Stomach (tissue), 9 donors: ENCODE results near the gene TENM3. TPM values are rescaled to one million over a fixed set of nuclear protein-coding genes. Genes with fewer than 3 reads are reported as not detected.

Source experiments
- DNase-seq, 2 donors: peaks; one replicate each; pipeline versions ENCODE4 v3.0.0 to v3.0.0-alpha.2; 2013 to 2019
- H3K27ac ChIP-seq, 5 donors: fragments of 200-600 bp in 4 of 5; sonication (generic) in 4 of 5; one replicate each; pipeline ENCODE4 v1.5.1; 2013 to 2019; ENCODE audit warnings: mild to moderate bottlenecking in 1 of 5, moderate library complexity in 1 of 5
- H3K27me3 ChIP-seq, 3 donors: fragments of 200-600 bp; sonication (generic); one replicate each; pipeline ENCODE4 v1.5.1; 2017 to 2019; ENCODE audit warnings: mixed run types in 1 of 3
- H3K36me3 ChIP-seq, 4 donors: fragments of 200-600 bp; sonication (generic); 1 replicate in 3 of 4; 2 replicates in 1 of 4; pipeline ENCODE4 v1.5.1; 2016 to 2019
- H3K4me1 ChIP-seq, 4 donors: fragments of 200-600 bp; sonication (generic); one replicate each; pipeline ENCODE4 v1.5.1; 2016 to 2019
- H3K4me3 ChIP-seq, 4 donors: fragments of 200-600 bp; sonication (generic) in 3 of 4; one replicate each; pipeline ENCODE4 v1.5.1; 2016 to 2019; ENCODE audit warnings: mild to moderate bottlenecking in 1 of 4
- H3K9me3 ChIP-seq, 4 donors: fragments of 200-600 bp; sonication (generic); one replicate each; pipeline ENCODE4 v1.5.1; 2016 to 2019
- EP300 ChIP-seq: sonication (generic); formaldehyde crosslinking; IDR thresholded peaks from one replicate; pipeline ENCODE4 v1.6.1; 2017; ENCODE audit warnings: antibody characterized with exemption
- POLR2A ChIP-seq, 4 donors: fragments of 450-650 bp; IDR thresholded peaks; one replicate each; pipeline ENCODE4 v1.6.1; 2016; ENCODE audit warnings: antibody characterized with exemption in 4 of 4, control low read depth in 2 of 4, mild to moderate bottlenecking in 1 of 4, moderate library complexity in 1 of 4
- POLR2AphosphoS5 ChIP-seq, 3 donors: sonication (generic); formaldehyde crosslinking; IDR thresholded peaks; one replicate each; pipeline ENCODE4 v1.6.1; 2016; ENCODE audit warnings: antibody characterized with exemption in 3 of 3
- WGBS, 5 donors: extraction: QIAGEN DNeasy Blood & Tissue Kit in 3 of 5; methylation state at CpG; one replicate each; pipeline versions ENCODE4 v1.1.5 to v1.1.7; 2013 to 2018; 5-methylcytosine and 5-hydroxymethylcytosine counted together
- intact Hi-C: fragments of 100-400 bp; cut with DNase I; formaldehyde crosslinking; loops from one replicate; pipeline ENCODE4 v1.15.1; 2023; ENCODE audit warnings: low total_unique reads
- polyA plus RNA-seq, 3 donors: library from polyadenylated mRNA; stranded (reverse); fragments of 200-250 nt; gene quantifications; one replicate each; pipeline ENCODE4 v1.2.3, GENCODE V29; 2013
- total RNA-seq, 5 donors: library from RNA; depleted of rRNA; stranded (reverse); fragments of >200 nt; gene quantifications; one replicate each; pipeline versions ENCODE4 v1.1.0 to v1.2.3, GENCODE V29; 2014 to 2016
- TF ChIP-seq, protein P1 (sequence below), 7 experiments: fragments of 450-650 bp in 4 of 7; fragments of 200-600 bp in 3 of 7; sonication (generic) in 3 of 7; IDR thresholded peaks; one replicate each; pipeline ENCODE4 v1.5.1; 2016 to 2019; ENCODE audit warnings: antibody characterized with exemption in 7 of 7, control low read depth in 2 of 7, mild to moderate bottlenecking in 1 of 7
- donor health status: healthy with polysubstance abuse.
- donor health status: Bipolar disorder and iron deficiency.
- donor health status: healthy.

The TENM3 gene
- total and polyA plus RNA-seq, 8 donors: under 0.01 to 8.3 (median 0.44) TPM

DNA sequence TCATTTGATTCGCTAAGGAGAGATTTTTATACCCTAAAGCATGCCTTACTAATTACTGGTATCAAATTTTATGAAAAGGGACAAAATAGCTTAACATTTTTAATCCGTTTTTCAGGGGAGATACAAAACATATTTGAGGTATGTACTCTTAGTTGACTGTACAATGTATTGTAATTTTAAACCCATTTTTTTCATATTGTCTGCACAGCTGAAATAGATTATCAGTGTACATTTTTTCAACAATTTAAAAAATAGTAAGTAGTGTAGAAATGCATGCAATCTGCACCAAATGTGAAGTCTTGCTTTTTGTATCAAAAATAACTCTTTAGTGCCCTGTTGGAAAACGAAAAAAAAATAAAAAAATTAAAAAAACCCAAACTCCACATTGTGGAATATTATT is 82.2 kb downstream of the TENM3 start:
- H3K9me3 ChIP-seq: no peaks in the 10 kb centered on the region
- H3K36me3 ChIP-seq: no peaks in the 10 kb centered on the region
- WGBS, 5 donors: 60 to 75% (median 68%) methylated on average over 3 of the region's 3 CpGs
- TF ChIP-seq, protein P1, sequence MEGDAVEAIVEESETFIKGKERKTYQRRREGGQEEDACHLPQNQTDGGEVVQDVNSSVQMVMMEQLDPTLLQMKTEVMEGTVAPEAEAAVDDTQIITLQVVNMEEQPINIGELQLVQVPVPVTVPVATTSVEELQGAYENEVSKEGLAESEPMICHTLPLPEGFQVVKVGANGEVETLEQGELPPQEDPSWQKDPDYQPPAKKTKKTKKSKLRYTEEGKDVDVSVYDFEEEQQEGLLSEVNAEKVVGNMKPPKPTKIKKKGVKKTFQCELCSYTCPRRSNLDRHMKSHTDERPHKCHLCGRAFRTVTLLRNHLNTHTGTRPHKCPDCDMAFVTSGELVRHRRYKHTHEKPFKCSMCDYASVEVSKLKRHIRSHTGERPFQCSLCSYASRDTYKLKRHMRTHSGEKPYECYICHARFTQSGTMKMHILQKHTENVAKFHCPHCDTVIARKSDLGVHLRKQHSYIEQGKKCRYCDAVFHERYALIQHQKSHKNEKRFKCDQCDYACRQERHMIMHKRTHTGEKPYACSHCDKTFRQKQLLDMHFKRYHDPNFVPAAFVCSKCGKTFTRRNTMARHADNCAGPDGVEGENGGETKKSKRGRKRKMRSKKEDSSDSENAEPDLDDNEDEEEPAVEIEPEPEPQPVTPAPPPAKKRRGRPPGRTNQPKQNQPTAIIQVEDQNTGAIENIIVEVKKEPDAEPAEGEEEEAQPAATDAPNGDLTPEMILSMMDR (IDR thresholded peaks at IDR 0.05): no peak
- TF ChIP-seq POLR2AphosphoS5 (IDR thresholded peaks at IDR 0.05) (no peak), EP300 (no peak), POLR2A (IDR thresholded peaks at IDR 0.05) (no peak)
- H3K27ac ChIP-seq: no peak overlapping the region
- H3K4me1 ChIP-seq: no peaks in the 10 kb centered on the region
- DNase-seq: no peak
- H3K27me3 ChIP-seq: no peaks in the 10 kb centered on the region
- no peak overlapping the region for H3K4me3 ChIP-seq
- intact Hi-C loops: no loop called here

GRCh38 chr4:182325848-182326255 is 82.7 kb downstream of the TENM3 start:
- peak in 1 of 2 donors; percentile 26 for DNase-seq

GRCh38 chr4:182328505-182328904 is 85.3 kb downstream of the TENM3 start:
- no peaks in the 10 kb centered on the region for H3K36me3 ChIP-seq
- H3K27me3 ChIP-seq: no peaks in the 10 kb centered on the region
- no peak overlapping the region for H3K4me3 ChIP-seq
- no peaks in the 10 kb centered on the region for H3K4me1 ChIP-seq
- TF ChIP-seq, protein P1 (IDR thresholded peaks at IDR 0.05): no peak
- no peak for TF ChIP-seq EP300
- TF ChIP-seq POLR2AphosphoS5 (IDR thresholded peaks at IDR 0.05): no peak
- TF ChIP-seq POLR2A (IDR thresholded peaks at IDR 0.05): no peak
- no peaks in the 10 kb centered on the region for H3K9me3 ChIP-seq
- 78 to 86% (median 84%) methylated on average over 7 of the region's 7 CpGs for WGBS, 5 donors
- intact Hi-C loops: no loop called here
- H3K27ac ChIP-seq: no peak overlapping the region
- DNase-seq: no peak

More at GRCh38 chr4:182325848-182326255, 82.7 kb downstream of the TENM3 start:
- TF ChIP-seq, protein P1 (IDR thresholded peaks at IDR 0.05): no peak
- TF ChIP-seq POLR2AphosphoS5 (IDR thresholded peaks at IDR 0.05): no peak
- TF ChIP-seq POLR2A (IDR thresholded peaks at IDR 0.05): no peak
- no peak for TF ChIP-seq EP300
- Histone ChIP-seq H3K27me3 (no peaks in the 10 kb centered on the region), H3K4me3 (no peak overlapping the region), H3K36me3 (no peaks in the 10 kb centered on the region), H3K9me3 (no peaks in the 10 kb centered on the region), H3K4me1 (no peaks in the 10 kb centered on the region), H3K27ac (no peak overlapping the region)
- intact Hi-C loops: no loop called here
- WGBS, 5 donors: 77 to 88% (median 83%) methylated on average over 16 of the region's 16 CpGs

DNA sequence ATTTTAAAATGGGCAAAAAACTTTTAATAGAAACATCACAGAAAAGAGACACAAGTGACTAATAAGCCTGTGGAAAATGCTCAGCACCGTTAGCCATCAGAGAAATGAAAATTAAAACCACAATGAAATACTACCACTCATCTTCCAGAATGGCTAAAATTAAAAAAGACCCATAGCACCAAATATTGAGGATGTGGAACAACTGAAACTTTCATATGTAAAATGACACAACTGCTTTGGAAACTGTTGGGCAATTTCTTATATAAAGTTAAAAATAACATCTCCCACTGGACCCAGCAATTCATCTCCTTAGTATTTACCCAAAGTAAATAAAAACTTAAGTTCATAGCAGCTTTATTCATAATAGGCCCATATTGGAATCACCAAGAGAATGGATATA is 94.2 kb downstream of the TENM3 start:
- no peaks in the 10 kb centered on the region for H3K9me3 ChIP-seq
- H3K36me3 ChIP-seq: no peaks in the 10 kb centered on the region
- no peaks in the 10 kb centered on the region for H3K27me3 ChIP-seq
- H3K27ac ChIP-seq: no peak overlapping the region
- WGBS, 5 donors: 76 to 89% (median 81%) methylated on average over 1 of the region's 1 CpG
- DNase-seq: no peak
- no peak for TF ChIP-seq POLR2A (IDR thresholded peaks at IDR 0.05)
- TF ChIP-seq, protein P1 (IDR thresholded peaks at IDR 0.05): no peak
- TF ChIP-seq EP300: no peak
- TF ChIP-seq POLR2AphosphoS5 (IDR thresholded peaks at IDR 0.05): no peak
- no peak overlapping the region for H3K4me3 ChIP-seq
- no peaks in the 10 kb centered on the region for H3K4me1 ChIP-seq
- intact Hi-C loops: no loop called here
